Smooth muscle cell (in vitro differentiated cells): ENCODE data around the gene CHKA. TPM values are rescaled to one million over a fixed set of nuclear protein-coding genes. Genes with fewer than 3 reads are reported as not detected.
A peak's percentile ranks its signal among the peaks of the same experiment; 100 is the strongest.

Source experiments
- DNase-seq: peaks from one replicate; lab custom pipeline; 2025; ENCODE audit not compliant: unreplicated experiment; lab: John Stamatoyannopoulos, UW
- H2AFZ ChIP-seq: fragments of 200-600 bp; sonication (generic); 2 replicates; pipeline ENCODE4 v1.6.0; 2016; ENCODE audit warnings: antibody characterized with exemption, low read depth, mild to moderate bottlenecking
- H3F3A ChIP-seq: fragments of 200-600 bp; sonication (generic); 2 replicates; pipeline ENCODE4 v1.6.0; 2017; ENCODE audit warnings: antibody characterized with exemption, low read depth
- H3K27ac ChIP-seq: fragments of 200-600 bp; sonication (generic); 2 replicates; pipeline ENCODE4 v1.5.1; 2016; ENCODE audit warnings: low read depth, mild to moderate bottlenecking
- H3K27me3 ChIP-seq: fragments of 200-600 bp; sonication (generic); 2 replicates; pipeline ENCODE4 v1.6.1; 2016; ENCODE audit warnings: low read depth, mild to moderate bottlenecking
- H3K36me3 ChIP-seq: fragments of 200-600 bp; sonication (generic); 2 replicates; pipeline ENCODE4 v1.5.1; 2016; ENCODE audit warnings: low read depth
- H3K4me1 ChIP-seq: fragments of 200-600 bp; sonication (generic); 2 replicates; pipeline ENCODE4 v1.5.1; 2016; ENCODE audit warnings: low read depth
- H3K4me2 ChIP-seq: fragments of 200-600 bp; sonication (generic); 2 replicates; pipeline ENCODE4 v1.6.0; 2016; ENCODE audit warnings: mild to moderate bottlenecking
- H3K4me3 ChIP-seq: fragments of 200-600 bp; sonication (generic); 2 replicates; pipeline ENCODE4 v1.5.1; 2016; ENCODE audit warnings: mild to moderate bottlenecking
- H3K79me2 ChIP-seq: fragments of 200-600 bp; sonication (generic); 2 replicates; pipeline ENCODE4 v1.6.0; 2016; ENCODE audit warnings: low read depth, mild to moderate bottlenecking
- H3K9ac ChIP-seq: fragments of 200-600 bp; sonication (generic); 2 replicates; pipeline ENCODE4 v1.6.0; 2016; ENCODE audit warnings: low read depth
- H3K9me3 ChIP-seq: fragments of 200-600 bp; sonication (generic); replicated peaks from 2 replicates; pipeline ENCODE4 v1.5.1; 2016; ENCODE audit warnings: low read depth
- H4K20me1 ChIP-seq: fragments of 200-600 bp; sonication (generic); 2 replicates; pipeline ENCODE4 v1.6.0; 2016; ENCODE audit warnings: low read depth
- WGBS: methylation state at CpG from one replicate; pipeline ENCODE4 v1.1.7; 2016; ENCODE audit warnings: low lambda C conversion rate; 5-methylcytosine and 5-hydroxymethylcytosine counted together
- polyA plus RNA-seq: library from polyadenylated mRNA; unstranded; fragments of >200 nt; fragmentation: Nextera tagmentation; extraction: Ambion mirVana; gene quantifications from 2 replicates; pipeline ENCODE4 v1.2.1, GENCODE V29; 2016
- total RNA-seq: library from RNA; depleted of rRNA; stranded (reverse); fragments of >200 nt; gene quantifications from 2 replicates; pipeline ENCODE4 v1.2.3, GENCODE V29; 2014
- TF ChIP-seq, protein P1 (sequence below): fragments of 200-600 bp; sonication (generic); IDR thresholded peaks from 2 replicates; pipeline ENCODE4 v1.5.1; 2017; ENCODE audit warnings: borderline replicate concordance, mild to moderate bottlenecking, antibody characterized with exemption; ENCODE audit not compliant: insufficient read depth, poor library complexity, severe bottlenecking

Gene CHKA
- total and polyA plus RNA-seq, 2 experiments from 2014 or later: 19.9 to 31.1 TPM

DNA sequence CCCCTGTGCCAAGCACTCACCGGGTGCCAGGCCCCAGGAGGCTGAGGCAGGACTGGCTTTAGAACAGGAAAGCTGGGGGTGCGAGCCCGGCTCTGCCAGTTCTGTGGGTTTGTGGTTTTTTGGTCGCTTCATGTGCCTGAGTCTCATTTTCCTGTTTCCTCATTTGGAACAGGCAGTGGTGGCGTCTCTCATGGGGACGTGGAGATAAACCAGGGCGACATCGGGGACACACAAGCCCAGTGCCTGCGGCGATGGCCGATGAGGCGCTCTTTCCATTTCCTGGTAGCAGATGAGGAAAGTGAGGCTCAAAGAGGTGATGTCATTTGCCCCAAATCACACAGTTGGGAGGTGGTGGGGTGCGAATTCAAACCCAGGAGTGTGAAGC lies 20.8 kb upstream of the CHKA start:
- no peaks in the 10 kb centered on the region for H3K36me3 ChIP-seq
- no peak overlapping the region for H3K4me3 ChIP-seq
- TF ChIP-seq, protein P1, sequence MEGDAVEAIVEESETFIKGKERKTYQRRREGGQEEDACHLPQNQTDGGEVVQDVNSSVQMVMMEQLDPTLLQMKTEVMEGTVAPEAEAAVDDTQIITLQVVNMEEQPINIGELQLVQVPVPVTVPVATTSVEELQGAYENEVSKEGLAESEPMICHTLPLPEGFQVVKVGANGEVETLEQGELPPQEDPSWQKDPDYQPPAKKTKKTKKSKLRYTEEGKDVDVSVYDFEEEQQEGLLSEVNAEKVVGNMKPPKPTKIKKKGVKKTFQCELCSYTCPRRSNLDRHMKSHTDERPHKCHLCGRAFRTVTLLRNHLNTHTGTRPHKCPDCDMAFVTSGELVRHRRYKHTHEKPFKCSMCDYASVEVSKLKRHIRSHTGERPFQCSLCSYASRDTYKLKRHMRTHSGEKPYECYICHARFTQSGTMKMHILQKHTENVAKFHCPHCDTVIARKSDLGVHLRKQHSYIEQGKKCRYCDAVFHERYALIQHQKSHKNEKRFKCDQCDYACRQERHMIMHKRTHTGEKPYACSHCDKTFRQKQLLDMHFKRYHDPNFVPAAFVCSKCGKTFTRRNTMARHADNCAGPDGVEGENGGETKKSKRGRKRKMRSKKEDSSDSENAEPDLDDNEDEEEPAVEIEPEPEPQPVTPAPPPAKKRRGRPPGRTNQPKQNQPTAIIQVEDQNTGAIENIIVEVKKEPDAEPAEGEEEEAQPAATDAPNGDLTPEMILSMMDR: no peak
- H4K20me1 ChIP-seq: no peaks in the 10 kb centered on the region
- 86% methylated on average over 13 of the region's 13 CpGs for WGBS
- no peak for DNase-seq
- H2AFZ ChIP-seq: no peak overlapping the region
- H3K4me2 ChIP-seq: no peak overlapping the region
- H3F3A ChIP-seq: no peaks in the 10 kb centered on the region
- no peaks in the 10 kb centered on the region for H3K27me3 ChIP-seq
- H3K9ac ChIP-seq: no peak overlapping the region
- no peak overlapping the region for H3K27ac ChIP-seq
- H3K4me1 ChIP-seq: no peaks in the 10 kb centered on the region
- H3K9me3 ChIP-seq: no peaks in the 10 kb centered on the region
- H3K79me2 ChIP-seq: no peaks in the 10 kb centered on the region

- Histone ChIP-seq H3K4me3 (no peak overlapping the region), H3K79me2 (no peaks in the 10 kb centered on the region), H3F3A (no peaks in the 10 kb centered on the region), H3K27me3 (no peaks in the 10 kb centered on the region), H4K20me1 (no peaks in the 10 kb centered on the region), H3K4me2 (no peak overlapping the region), H3K9me3 (no peaks in the 10 kb centered on the region), H3K36me3 (no peaks in the 10 kb centered on the region), H2AFZ (no peak overlapping the region), H3K4me1 (no peaks in the 10 kb centered on the region), H3K9ac (no peak overlapping the region), H3K27ac (no peak overlapping the region)
- TF ChIP-seq, protein P1: no peak
- 95% methylated on average over 8 of the region's 8 CpGs for WGBS
- DNase-seq: no peak
Measured at GRCh38 chr11:68141246-68142027, 20.2 kb upstream of the CHKA start.

GRCh38 chr11:68140496-68141245 lies 19.5 kb upstream of the CHKA start:
- no peaks in the 10 kb centered on the region for H3K4me1 ChIP-seq
- H3F3A ChIP-seq: no peaks in the 10 kb centered on the region
- H3K27me3 ChIP-seq: no peaks in the 10 kb centered on the region
- no peak overlapping the region for H3K4me2 ChIP-seq
- 96% methylated on average over 9 of the region's 9 CpGs for WGBS
- no peak overlapping the region for H3K4me3 ChIP-seq
- DNase-seq: no peak
- no peak overlapping the region for H3K27ac ChIP-seq
- no peak overlapping the region for H3K9ac ChIP-seq
- no peaks in the 10 kb centered on the region for H3K9me3 ChIP-seq
- H3K79me2 ChIP-seq: no peaks in the 10 kb centered on the region
- H2AFZ ChIP-seq: no peak overlapping the region
- H4K20me1 ChIP-seq: no peaks in the 10 kb centered on the region
- TF ChIP-seq, protein P1: no peak
- H3K36me3 ChIP-seq: no peaks in the 10 kb centered on the region

- H3K27me3 ChIP-seq: no peaks in the 10 kb centered on the region
- no peak overlapping the region for H3K27ac ChIP-seq
- H3F3A ChIP-seq: no peaks in the 10 kb centered on the region
- H3K4me1 ChIP-seq: no peaks in the 10 kb centered on the region
- H3K9ac ChIP-seq: no peak overlapping the region
- no peaks in the 10 kb centered on the region for H3K79me2 ChIP-seq
- peak overlapping the region; percentile 27 for H3K4me3 ChIP-seq
- WGBS: 86% methylated on average over 4 of the region's 4 CpGs
- no peak for DNase-seq
- TF ChIP-seq, protein P1: no peak
- no peak overlapping the region for H3K4me2 ChIP-seq
- no peaks in the 10 kb centered on the region for H3K36me3 ChIP-seq
- no peaks in the 10 kb centered on the region for H4K20me1 ChIP-seq
- H2AFZ ChIP-seq: peak overlapping the region; percentile 75
- no peaks in the 10 kb centered on the region for H3K9me3 ChIP-seq
Measured at GRCh38 chr11:68138237-68138636, 17.0 kb upstream of the CHKA start.
